ENCODE measurements around the gene SMARCA2.

Gene SMARCA2

GRCh38 chr9:2170722-2171121 is 155.6 kb downstream of the SMARCA2 start:
- no CpG with 5 or more reads among the region's 6 CpGs for WGBS (ENCODE audit: extremely low coverage, insufficient coverage, insufficient read length)
- no peak for DNase-seq
- Histone ChIP-seq H2AK5ac (ENCODE audit: low read length) (no peak overlapping the region), H4K8ac (ENCODE audit: low read depth, low read length) (no peak overlapping the region), H3K4me1 (ENCODE audit: control insufficient read depth in 1 of 2, insufficient read depth in 2 of 2, low read length in 2 of 2) (peaks cover 0 to 2% of the 10 kb centered on the region in 2 experiments), H4K91ac (ENCODE audit: low read depth, low read length) (no peak overlapping the region), H2BK5ac (ENCODE audit: low read depth, low read length, poor library complexity) (no peak overlapping the region), H3K36me3 (ENCODE audit: control insufficient read depth in 1 of 2, insufficient read depth in 2 of 2, low read length in 2 of 2) (peaks cover 16 to 29% of the 10 kb centered on the region in 2 experiments), H3K23ac (ENCODE audit: low read length) (no peak overlapping the region), H3K79me2 (ENCODE audit: control insufficient read depth, insufficient read depth, low read length, poor library complexity) (peaks cover 3% of the 10 kb centered on the region), H3K79me1 (ENCODE audit: low read length) (no peaks in the 10 kb centered on the region), H3K27ac (ENCODE audit: low read depth, low read length) (no peak overlapping the region), H2AFZ (ENCODE audit: insufficient read depth, low read length, poor library complexity) (no peak overlapping the region), H3K9ac (ENCODE audit: low read length) (no peak overlapping the region), H3K4me2 (ENCODE audit: low read length) (no peak overlapping the region), H2BK120ac (ENCODE audit: insufficient read depth, low read length, poor library complexity) (no peak overlapping the region), H4K12ac (ENCODE audit: low read depth, low read length) (no peak overlapping the region), H3K9me3 (ENCODE audit: insufficient read depth, low read depth, low read length) (peaks cover 2% of the 10 kb centered on the region), H3K4ac (ENCODE audit: low read depth, low read length) (no peak overlapping the region), H3K4me3 (ENCODE audit: low read depth, low read length) (no peak overlapping the region), H3K27me3 (ENCODE audit: insufficient read depth, low read length) (no peaks in the 10 kb centered on the region), H3K14ac (ENCODE audit: low read length) (no peak overlapping the region), H3K18ac (ENCODE audit: low read length) (no peak overlapping the region), H2BK12ac (ENCODE audit: low read length) (no peak overlapping the region)

- H2BK120ac ChIP-seq (ENCODE audit: insufficient read depth, low read length, poor library complexity) = no peak overlapping the region
- no peak overlapping the region for H4K91ac ChIP-seq (ENCODE audit: low read depth, low read length)
- H3K4me2 ChIP-seq (ENCODE audit: low read length) = no peak overlapping the region
- no peak overlapping the region for H2BK12ac ChIP-seq (ENCODE audit: low read length)
- DNase-seq = no peak
- no peak overlapping the region for H3K23ac ChIP-seq (ENCODE audit: low read length)
- no peaks in the 10 kb centered on the region for H3K9me3 ChIP-seq (ENCODE audit: insufficient read depth, low read depth, low read length)
- no peaks in the 10 kb centered on the region for H3K79me1 ChIP-seq (ENCODE audit: low read length)
- no CpG with 5 or more reads among the region's 1 CpG for WGBS (ENCODE audit: extremely low coverage, insufficient coverage, insufficient read length)
- peaks cover 5% of the 10 kb centered on the region in 2 experiments for H3K4me1 ChIP-seq (ENCODE audit: control insufficient read depth in 1 of 2, insufficient read depth in 2 of 2, low read length in 2 of 2)
- H3K18ac ChIP-seq (ENCODE audit: low read length) = no peak overlapping the region
- no peak overlapping the region for H2BK5ac ChIP-seq (ENCODE audit: low read depth, low read length, poor library complexity)
- H3K79me2 ChIP-seq (ENCODE audit: control insufficient read depth, insufficient read depth, low read length, poor library complexity) = peaks cover 1% of the 10 kb centered on the region
- no peak overlapping the region for H3K14ac ChIP-seq (ENCODE audit: low read length)
- no peak overlapping the region for H3K27ac ChIP-seq (ENCODE audit: low read depth, low read length)
- H2AFZ ChIP-seq (ENCODE audit: insufficient read depth, low read length, poor library complexity) = no peak overlapping the region
- peaks cover 13 to 25% of the 10 kb centered on the region in 2 experiments for H3K36me3 ChIP-seq (ENCODE audit: control insufficient read depth in 1 of 2, insufficient read depth in 2 of 2, low read length in 2 of 2)
- H4K8ac ChIP-seq (ENCODE audit: low read depth, low read length) = no peak overlapping the region
- no peak overlapping the region for H3K4ac ChIP-seq (ENCODE audit: low read depth, low read length)
- H4K12ac ChIP-seq (ENCODE audit: low read depth, low read length) = no peak overlapping the region
- no peak overlapping the region for H3K4me3 ChIP-seq (ENCODE audit: low read depth, low read length)
- no peaks in the 10 kb centered on the region for H3K27me3 ChIP-seq (ENCODE audit: insufficient read depth, low read length)
- no peak overlapping the region for H3K9ac ChIP-seq (ENCODE audit: low read length)
- no peak overlapping the region for H2AK5ac ChIP-seq (ENCODE audit: low read length)
These were observed 158.0 kb downstream of the SMARCA2 start for GRCh38 chr9:2173170-2173569.

- Histone ChIP-seq H3K9ac (ENCODE audit: low read length) (no peak overlapping the region), H2BK12ac (ENCODE audit: low read length) (no peak overlapping the region), H3K36me3 (ENCODE audit: control insufficient read depth in 1 of 2, insufficient read depth in 2 of 2, low read length in 2 of 2) (peaks cover 13 to 24% of the 10 kb centered on the region in 2 experiments)
These were observed 158.7 kb downstream of the SMARCA2 start for GRCh38 chr9:2173861-2174260.

GRCh38 chr9:2174306-2174705 is 159.2 kb downstream of the SMARCA2 start:
- no peak overlapping the region for H3K4me3 ChIP-seq (ENCODE audit: low read depth, low read length)
- H3K27ac ChIP-seq (ENCODE audit: low read depth, low read length) = no peak overlapping the region
- H3K36me3 ChIP-seq (ENCODE audit: control insufficient read depth in 1 of 2, insufficient read depth in 2 of 2, low read length in 2 of 2) = peaks cover 11 to 20% of the 10 kb centered on the region in 2 experiments
- H3K18ac ChIP-seq (ENCODE audit: low read length) = no peak overlapping the region
- no CpG with 5 or more reads among the region's 7 CpGs for WGBS (ENCODE audit: extremely low coverage, insufficient coverage, insufficient read length)
- no peak overlapping the region for H4K8ac ChIP-seq (ENCODE audit: low read depth, low read length)
- H4K12ac ChIP-seq (ENCODE audit: low read depth, low read length) = no peak overlapping the region
- no peak overlapping the region for H2AK5ac ChIP-seq (ENCODE audit: low read length)
- no peak overlapping the region for H2AFZ ChIP-seq (ENCODE audit: insufficient read depth, low read length, poor library complexity)
- peaks cover 5 to 10% of the 10 kb centered on the region in 2 experiments for H3K4me1 ChIP-seq (ENCODE audit: control insufficient read depth in 1 of 2, insufficient read depth in 2 of 2, low read length in 2 of 2)
- no peak overlapping the region for H4K91ac ChIP-seq (ENCODE audit: low read depth, low read length)
- H3K9ac ChIP-seq (ENCODE audit: low read length) = no peak overlapping the region
- H3K4me2 ChIP-seq (ENCODE audit: low read length) = no peak overlapping the region
- H2BK12ac ChIP-seq (ENCODE audit: low read length) = no peak overlapping the region
- H3K9me3 ChIP-seq (ENCODE audit: insufficient read depth, low read depth, low read length) = no peaks in the 10 kb centered on the region
- H3K23ac ChIP-seq (ENCODE audit: low read length) = no peak overlapping the region
- DNase-seq = no peak
- H3K4ac ChIP-seq (ENCODE audit: low read depth, low read length) = no peak overlapping the region
- H3K79me2 ChIP-seq (ENCODE audit: control insufficient read depth, insufficient read depth, low read length, poor library complexity) = peaks cover 1% of the 10 kb centered on the region
- no peak overlapping the region for H2BK120ac ChIP-seq (ENCODE audit: insufficient read depth, low read length, poor library complexity)
- no peaks in the 10 kb centered on the region for H3K79me1 ChIP-seq (ENCODE audit: low read length)
- H3K27me3 ChIP-seq (ENCODE audit: insufficient read depth, low read length) = no peaks in the 10 kb centered on the region
- H2BK5ac ChIP-seq (ENCODE audit: low read depth, low read length, poor library complexity) = no peak overlapping the region
- no peak overlapping the region for H3K14ac ChIP-seq (ENCODE audit: low read length)

More at GRCh38 chr9:2173861-2174260, 158.7 kb downstream of the SMARCA2 start:
- H3K4me3 ChIP-seq (ENCODE audit: low read depth, low read length) = no peak overlapping the region
- H3K4me2 ChIP-seq (ENCODE audit: low read length) = no peak overlapping the region
- no peaks in the 10 kb centered on the region for H3K27me3 ChIP-seq (ENCODE audit: insufficient read depth, low read length)
- no peak overlapping the region for H2AK5ac ChIP-seq (ENCODE audit: low read length)
- H3K4me1 ChIP-seq (ENCODE audit: control insufficient read depth in 1 of 2, insufficient read depth in 2 of 2, low read length in 2 of 2) = peaks cover 5 to 8% of the 10 kb centered on the region in 2 experiments
- H4K12ac ChIP-seq (ENCODE audit: low read depth, low read length) = no peak overlapping the region
- H4K8ac ChIP-seq (ENCODE audit: low read depth, low read length) = no peak overlapping the region
- no peak overlapping the region for H3K4ac ChIP-seq (ENCODE audit: low read depth, low read length)
- H3K27ac ChIP-seq (ENCODE audit: low read depth, low read length) = no peak overlapping the region
- no peaks in the 10 kb centered on the region for H3K79me1 ChIP-seq (ENCODE audit: low read length)
- H2AFZ ChIP-seq (ENCODE audit: insufficient read depth, low read length, poor library complexity) = no peak overlapping the region
- no peak overlapping the region for H3K23ac ChIP-seq (ENCODE audit: low read length)
- no peaks in the 10 kb centered on the region for H3K9me3 ChIP-seq (ENCODE audit: insufficient read depth, low read depth, low read length)
- WGBS (ENCODE audit: extremely low coverage, insufficient coverage, insufficient read length) = no CpG with 5 or more reads among the region's 6 CpGs
- peaks cover 1% of the 10 kb centered on the region for H3K79me2 ChIP-seq (ENCODE audit: control insufficient read depth, insufficient read depth, low read length, poor library complexity)
- H4K91ac ChIP-seq (ENCODE audit: low read depth, low read length) = no peak overlapping the region
- H2BK120ac ChIP-seq (ENCODE audit: insufficient read depth, low read length, poor library complexity) = no peak overlapping the region
- DNase-seq = no peak
- no peak overlapping the region for H2BK5ac ChIP-seq (ENCODE audit: low read depth, low read length, poor library complexity)
- H3K14ac ChIP-seq (ENCODE audit: low read length) = no peak overlapping the region
- H3K18ac ChIP-seq (ENCODE audit: low read length) = no peak overlapping the region
